Activated CD4-positive, alpha-beta T cell treated with anti-CD3 and anti-CD28 coated beads, Interleukin-2, amount 50 U/mL, for 1 hour (primary cell): ENCODE measurements around the gene CSGALNACT2.
A peak's percentile ranks its signal among the peaks of the same experiment; 100 is the strongest.

Source experiments
- DNase-seq: peaks from one replicate; pipeline ENCODE4 v3.0.0-alpha.2; 2020

The CSGALNACT2 gene

DNA sequence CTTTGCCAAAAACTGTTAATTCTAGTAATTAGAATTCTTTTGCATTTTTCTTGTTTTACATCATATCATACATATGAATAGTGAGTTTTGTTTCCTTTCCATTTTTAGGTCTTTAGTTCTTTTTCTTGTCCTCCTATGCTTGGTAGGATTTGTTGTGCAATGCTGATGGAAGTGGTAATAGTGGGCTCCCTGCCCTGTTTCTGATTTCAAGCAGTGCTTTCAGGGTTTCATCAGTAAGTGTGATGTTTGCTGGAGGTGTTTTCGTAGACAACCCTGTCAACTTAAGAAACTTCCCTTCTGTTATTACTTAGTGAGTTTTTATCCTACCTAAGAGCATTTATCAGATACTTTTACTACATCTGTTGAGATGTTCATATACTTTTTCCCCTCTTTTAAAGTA is 50.5 kb downstream of the CSGALNACT2 start:
- no peak for DNase-seq

DNA sequence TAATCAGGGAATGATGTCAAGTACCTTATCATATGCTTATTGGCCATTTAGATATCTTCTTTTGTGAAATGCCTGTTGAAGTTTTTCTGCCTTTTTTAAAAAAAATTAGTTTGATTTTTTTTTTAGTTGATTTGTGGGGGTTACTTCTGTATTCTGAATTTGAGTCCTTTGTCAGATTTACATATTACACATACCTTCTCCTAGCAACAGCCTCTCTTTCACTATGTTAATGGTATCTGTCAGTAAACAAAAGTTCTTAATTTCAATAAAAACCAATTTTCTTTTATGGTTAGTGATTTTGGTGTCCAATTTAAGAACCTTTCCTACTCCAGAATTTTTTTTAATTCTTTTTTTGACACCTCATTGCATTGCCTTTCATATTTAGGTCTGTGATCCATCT is 52.0 kb downstream of the CSGALNACT2 start:
- DNase-seq: no peak

DNA sequence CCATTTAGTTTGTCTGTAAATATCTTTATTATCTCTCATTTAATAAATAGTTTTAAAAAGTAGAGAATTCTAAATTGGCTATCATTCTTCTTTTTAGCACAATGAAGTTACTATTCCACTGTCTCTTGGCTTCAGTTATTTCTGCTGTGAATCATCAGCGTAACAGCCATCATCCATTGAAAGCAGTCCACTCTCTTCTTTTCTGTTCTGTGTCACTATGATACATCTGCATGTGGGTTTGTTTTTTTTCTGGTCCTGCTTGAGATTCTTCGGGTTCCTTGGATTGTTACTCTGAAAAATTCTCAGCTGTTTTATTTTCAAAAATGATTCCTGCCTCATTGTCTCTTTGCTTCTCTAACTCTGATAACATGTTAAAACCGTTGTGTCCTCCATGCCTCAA is 52.5 kb downstream of the CSGALNACT2 start:
- no peak for DNase-seq

DNA sequence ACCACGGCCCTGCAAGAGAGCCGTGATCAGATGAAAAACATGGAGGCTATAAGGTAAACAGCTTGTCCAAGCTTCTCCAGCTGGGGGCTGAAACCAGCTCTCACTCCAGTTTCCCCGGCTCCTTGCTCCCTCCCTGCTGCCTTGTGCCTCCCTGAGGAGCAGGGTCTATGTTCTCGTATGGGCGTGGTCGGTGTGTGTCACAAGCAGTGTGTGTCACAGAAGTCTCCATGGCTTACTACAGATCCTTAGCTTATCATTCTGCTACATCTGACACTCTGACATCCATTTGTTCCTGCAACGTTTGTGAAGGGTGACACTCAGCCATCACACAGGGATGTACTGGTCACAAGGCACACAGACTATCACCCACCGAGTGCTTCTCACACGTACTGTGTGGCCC is 54.6 kb downstream of the CSGALNACT2 start:
- no peak for DNase-seq

DNA sequence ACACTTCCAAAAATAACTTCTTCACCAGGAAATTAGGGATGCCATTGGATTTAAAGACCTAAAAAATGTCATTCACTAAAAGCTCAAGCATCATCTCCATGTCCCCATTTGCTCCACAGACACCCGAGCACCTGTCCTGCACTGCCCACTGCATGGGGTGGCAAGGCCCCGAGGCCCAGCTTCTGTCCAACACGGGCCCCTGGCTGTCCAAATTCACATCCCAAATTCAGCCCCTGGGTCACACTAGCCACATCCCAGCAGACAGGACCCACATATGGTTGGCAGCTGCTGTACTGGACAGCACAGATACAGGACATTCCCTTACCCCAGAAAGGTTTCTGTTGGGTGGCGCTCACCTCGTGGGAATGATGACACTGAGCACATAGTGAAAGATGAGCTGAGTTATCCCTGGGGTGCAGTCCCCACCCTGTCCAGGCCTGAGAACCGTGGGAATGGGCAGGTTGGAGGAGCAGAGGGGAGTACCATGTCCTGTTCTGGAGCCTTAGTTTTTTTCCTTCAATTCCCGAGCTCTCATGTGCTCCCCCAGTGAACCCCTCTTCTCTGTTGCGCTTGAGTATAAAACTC is 55.3 kb downstream of the CSGALNACT2 start:
- DNase-seq: no peak

DNA sequence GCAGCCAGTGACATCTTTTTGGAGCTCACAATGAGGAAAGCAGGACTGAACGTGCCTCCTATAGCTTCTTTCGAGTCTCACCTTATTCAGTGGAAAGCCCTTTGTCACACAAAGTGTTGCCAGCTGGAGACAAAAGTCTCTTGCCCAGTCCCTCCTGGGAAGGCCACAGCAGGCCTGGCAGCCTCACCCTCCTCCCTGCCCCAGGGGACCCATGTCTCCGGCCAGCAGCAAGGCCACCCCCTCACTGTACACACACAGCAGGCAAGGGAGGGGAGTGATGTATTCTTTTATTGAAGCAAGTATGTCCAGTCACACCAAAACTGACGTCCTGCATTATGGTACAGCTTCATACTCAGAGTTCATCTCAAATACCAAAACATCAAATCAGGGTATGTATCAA is 56.0 kb downstream of the CSGALNACT2 start:
- DNase-seq: no peak

DNA sequence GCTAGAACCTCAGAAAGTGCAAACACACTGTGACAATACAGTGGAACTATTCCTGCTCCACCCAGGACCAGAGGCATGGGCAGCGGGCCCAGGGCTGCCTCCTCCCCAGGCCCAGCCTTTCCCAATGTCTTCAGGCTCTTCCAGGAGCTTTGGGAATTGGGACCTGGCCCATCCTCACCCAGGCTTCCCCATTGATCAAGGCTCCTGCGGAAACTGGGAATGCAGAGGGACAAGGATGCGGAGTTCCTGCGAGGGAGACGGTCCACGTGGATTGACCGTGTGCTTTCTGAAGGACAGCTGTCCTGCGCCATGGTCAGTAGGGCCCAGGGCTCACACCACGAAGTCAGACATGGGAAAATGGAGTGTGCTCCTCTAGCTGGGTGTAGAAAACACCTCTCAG is 56.6 kb downstream of the CSGALNACT2 start:
- DNase-seq: no peak

DNA sequence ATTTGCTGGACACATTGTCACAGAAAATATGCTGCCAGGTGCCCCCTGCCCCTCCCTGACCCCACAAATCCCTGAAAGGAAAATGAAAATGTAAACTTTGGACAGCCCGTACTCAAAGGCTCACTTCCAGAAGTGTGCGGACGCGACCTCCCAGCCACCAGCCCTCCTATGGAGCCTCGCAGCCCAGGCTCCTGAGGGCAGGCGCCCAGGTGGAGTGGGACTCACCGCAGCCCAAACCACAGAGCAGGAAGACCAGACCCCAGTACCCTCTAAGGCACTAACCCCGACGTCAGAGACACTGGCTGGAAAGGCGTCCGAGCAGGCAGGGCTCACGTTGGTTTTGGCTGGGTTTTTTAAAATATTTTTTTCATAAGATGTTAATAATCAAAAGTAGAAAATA is 57.3 kb downstream of the CSGALNACT2 start:
- no peak for DNase-seq

- no peak for DNase-seq
These were observed 58.1 kb downstream of the CSGALNACT2 start for GRCh38 chr10:43196131-43196980.

DNA sequence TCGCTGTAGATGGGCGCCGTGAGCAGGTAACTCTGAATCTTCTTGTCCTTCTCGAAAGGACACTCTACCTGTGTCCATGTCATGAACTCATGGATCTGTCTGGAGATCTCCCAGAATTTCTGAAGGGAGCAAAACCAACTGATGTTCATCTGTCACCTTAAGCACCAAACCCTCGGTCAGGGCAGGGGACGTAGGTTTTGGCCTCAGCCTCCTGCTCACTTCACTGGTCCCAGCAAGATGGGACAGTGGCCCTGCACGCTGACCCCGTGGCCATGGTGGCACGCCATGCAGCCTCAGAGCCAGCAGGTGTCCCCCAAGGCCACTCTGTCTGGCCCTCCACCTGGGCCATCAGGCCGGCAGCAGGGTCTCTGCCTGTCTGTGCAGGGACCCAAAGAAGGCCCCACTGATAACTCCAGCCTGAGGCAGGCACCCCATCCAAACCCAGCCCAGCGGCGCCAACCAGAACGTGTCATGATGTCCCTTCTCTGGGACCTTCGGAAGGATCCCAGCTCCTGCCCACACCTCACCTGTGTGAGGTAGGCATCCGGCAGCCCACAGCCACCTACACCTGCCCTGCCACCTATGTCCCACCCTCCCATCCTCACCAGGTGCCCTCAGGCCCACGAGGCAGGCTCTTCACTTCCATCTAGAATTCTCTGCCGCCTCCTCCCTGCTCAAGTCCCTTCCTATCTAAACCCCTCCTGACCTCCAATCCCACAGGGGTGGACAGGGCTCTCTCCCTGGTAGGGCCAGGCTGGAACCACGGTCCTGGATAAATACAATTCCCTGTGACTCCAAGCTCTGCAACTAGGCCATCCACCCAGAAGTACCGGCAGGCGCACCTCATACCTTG is 59.0 kb downstream of the CSGALNACT2 start:
- no peak for DNase-seq

DNA sequence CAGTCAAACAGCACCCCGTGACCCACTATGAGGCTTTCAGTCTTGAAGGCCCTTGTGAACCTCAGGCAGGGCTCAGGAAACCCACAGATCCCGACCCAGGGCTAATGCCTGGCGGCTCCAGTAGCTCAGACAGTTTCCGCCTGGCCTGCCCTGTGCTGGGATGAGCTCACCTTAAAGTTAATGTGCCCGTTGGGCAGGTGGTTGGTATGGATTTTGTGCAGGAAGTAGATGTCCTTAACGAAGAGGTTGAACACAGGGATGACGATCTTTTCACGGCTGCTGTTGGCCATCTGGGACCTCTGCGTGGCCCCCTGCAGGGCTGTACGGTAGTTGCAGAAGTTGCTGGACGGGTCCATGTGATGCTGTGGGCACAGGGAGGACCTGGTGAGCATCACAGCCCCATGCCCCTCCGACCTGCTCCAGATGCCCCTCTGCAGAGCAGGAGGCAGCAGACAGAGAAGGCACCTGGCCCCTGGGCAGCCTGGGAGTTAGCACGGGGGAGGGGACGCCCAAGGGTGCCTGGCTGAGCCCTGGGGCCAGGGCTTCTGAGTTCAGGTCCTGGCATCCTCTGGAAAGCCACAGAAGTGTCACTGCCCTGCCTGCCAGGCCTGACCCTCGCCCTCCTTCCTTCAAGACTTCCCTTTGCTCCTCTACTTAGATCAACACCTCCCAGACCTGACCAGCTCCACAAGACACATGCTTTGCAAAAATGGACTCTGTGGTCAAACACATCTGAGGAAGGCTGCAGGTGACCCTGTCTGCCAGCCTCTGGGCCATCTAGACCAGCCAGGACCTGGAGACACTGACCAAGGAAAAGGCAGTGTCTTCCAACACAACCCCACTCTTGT is 59.8 kb downstream of the CSGALNACT2 start:
- no peak for DNase-seq

GRCh38 chr10:43198682-43199005 is 60.4 kb downstream of the CSGALNACT2 start:
- no peak for DNase-seq

- DNase-seq: no peak
These were observed 60.9 kb downstream of the CSGALNACT2 start for GRCh38 chr10:43199088-43199683.

GRCh38 chr10:43199684-43200537 is 61.7 kb downstream of the CSGALNACT2 start:
- no peak for DNase-seq

- no peak for DNase-seq
These were observed 62.5 kb downstream of the CSGALNACT2 start for GRCh38 chr10:43200538-43201390.

DNA sequence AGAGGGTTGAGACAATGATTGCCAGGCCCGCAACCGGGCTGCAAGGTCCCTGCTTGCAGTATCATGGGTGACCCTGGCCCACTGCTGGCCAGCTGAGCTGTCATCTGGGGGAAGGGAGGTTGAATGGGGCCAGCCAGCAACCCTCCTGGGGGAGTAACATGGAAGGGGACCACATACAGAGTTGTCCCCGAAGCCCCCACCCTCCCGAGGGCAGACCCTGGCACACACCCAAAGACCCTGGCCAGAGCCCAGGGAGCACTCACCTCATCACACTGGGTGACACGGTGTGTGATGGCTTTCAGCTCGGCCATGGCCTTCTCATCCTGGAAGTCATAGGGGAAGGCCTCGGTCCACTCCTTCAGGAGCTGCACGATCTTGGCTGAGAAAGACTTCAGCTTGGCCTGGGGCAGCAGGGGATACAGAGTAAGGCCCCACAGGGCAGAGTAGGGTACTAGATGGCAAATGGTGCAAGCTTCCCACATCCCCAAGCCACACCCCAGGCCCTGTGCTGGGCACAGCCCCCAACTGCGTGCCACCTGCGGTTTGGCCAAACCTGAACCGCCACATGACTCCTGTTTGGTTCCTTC is 63.4 kb downstream of the CSGALNACT2 start:
- DNase-seq: no peak

DNA sequence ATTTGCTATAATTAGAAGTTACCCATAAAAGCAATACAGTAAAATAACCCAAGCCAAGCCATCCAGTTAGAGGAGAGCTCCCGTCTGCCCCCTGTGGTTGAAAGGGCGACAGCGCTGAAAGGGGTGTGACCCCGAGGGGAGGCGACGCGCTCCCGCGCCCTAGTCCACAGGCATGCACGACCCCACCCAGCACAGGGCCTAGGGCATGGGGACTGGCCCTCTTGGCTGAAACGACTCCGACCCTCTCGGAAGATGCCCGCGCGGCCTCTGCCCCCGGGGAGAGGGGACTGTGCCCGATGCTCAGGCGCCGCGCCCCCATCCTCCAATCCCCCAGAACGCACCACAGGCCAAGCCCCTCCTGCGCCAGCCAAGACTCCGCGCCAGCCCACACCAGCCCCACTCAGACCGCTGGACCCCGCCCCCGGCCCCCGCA is 64.0 kb downstream of the CSGALNACT2 start:
- peak; percentile 57 for DNase-seq

DNA sequence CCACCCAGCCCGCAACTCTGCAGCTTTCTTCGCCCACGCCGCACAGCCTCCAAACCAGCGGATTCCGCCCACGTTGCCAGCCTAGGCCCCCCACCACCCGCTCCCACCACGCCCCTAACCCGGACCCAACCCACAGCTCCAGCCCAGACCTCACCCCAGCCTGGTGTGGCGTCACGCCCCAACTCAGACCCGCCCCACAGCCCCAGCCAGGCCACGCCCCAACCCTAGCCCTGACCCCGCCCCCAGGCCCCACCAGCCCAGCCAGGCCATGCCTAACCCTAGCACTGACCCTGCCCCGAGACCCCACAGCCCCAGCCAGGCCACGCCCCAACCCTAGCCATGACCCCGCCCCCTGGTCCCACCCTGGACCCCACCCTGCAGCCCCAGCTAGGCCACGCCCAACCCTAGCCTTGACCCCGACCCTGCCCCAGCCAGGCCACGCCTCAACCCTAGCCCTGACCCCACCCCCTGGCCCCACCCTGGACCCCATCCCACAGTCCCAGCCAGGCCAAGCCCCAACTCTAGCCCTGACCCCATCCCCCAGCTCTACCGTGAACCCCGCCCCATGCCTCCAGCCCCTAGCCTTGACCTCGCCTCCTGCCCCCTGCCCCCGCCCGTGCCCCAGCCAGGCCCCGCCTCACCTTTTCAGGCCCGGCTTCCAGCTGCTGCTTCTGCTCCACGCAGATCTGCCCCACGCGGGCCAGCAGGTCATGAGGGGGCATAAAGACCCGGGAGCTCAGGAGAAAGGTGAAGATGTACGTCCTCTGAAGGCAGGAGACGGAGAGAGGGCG is 64.6 kb downstream of the CSGALNACT2 start:
- peak; percentile 36 for DNase-seq

- no peak for DNase-seq
These were observed 65.3 kb downstream of the CSGALNACT2 start for GRCh38 chr10:43203448-43204041.
